ENCODE measurements around the gene ADAMTS5.

DNA sequence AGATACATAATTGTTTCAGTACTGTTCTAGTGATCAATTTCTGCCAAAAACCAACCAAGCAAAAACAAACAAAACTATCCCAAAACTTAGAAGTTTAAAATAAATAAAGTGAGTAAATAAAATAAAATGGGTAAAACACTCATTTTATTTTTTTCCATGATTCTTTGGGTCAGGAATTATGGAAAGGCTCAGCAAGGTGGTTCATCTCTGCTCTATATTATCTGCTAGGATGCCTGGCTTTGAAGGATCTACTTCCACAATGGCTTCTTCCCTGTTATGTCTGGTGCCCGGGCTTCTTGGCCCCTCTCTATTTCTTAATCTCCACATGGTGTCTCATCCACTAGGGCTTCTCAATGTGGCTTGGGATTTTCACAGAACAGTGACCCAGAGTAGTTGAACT, 92.5 kb downstream of the ADAMTS5 start:
- TF ChIP-seq, protein P1, sequence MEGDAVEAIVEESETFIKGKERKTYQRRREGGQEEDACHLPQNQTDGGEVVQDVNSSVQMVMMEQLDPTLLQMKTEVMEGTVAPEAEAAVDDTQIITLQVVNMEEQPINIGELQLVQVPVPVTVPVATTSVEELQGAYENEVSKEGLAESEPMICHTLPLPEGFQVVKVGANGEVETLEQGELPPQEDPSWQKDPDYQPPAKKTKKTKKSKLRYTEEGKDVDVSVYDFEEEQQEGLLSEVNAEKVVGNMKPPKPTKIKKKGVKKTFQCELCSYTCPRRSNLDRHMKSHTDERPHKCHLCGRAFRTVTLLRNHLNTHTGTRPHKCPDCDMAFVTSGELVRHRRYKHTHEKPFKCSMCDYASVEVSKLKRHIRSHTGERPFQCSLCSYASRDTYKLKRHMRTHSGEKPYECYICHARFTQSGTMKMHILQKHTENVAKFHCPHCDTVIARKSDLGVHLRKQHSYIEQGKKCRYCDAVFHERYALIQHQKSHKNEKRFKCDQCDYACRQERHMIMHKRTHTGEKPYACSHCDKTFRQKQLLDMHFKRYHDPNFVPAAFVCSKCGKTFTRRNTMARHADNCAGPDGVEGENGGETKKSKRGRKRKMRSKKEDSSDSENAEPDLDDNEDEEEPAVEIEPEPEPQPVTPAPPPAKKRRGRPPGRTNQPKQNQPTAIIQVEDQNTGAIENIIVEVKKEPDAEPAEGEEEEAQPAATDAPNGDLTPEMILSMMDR (IDR thresholded peaks at IDR 0.05): no peak
- TF ChIP-seq POLR2A (IDR thresholded peaks at IDR 0.05): no peak
